ENCODE data around the gene ALOX5.
A peak's percentile ranks its signal among the peaks of the same experiment; 100 is the strongest.
"Not testable (repeated sequence)": the region's sequence is repeated elsewhere in the genome, so short reads cannot be mapped to it uniquely, and the experiment has no call there.

The ALOX5 gene

DNA sequence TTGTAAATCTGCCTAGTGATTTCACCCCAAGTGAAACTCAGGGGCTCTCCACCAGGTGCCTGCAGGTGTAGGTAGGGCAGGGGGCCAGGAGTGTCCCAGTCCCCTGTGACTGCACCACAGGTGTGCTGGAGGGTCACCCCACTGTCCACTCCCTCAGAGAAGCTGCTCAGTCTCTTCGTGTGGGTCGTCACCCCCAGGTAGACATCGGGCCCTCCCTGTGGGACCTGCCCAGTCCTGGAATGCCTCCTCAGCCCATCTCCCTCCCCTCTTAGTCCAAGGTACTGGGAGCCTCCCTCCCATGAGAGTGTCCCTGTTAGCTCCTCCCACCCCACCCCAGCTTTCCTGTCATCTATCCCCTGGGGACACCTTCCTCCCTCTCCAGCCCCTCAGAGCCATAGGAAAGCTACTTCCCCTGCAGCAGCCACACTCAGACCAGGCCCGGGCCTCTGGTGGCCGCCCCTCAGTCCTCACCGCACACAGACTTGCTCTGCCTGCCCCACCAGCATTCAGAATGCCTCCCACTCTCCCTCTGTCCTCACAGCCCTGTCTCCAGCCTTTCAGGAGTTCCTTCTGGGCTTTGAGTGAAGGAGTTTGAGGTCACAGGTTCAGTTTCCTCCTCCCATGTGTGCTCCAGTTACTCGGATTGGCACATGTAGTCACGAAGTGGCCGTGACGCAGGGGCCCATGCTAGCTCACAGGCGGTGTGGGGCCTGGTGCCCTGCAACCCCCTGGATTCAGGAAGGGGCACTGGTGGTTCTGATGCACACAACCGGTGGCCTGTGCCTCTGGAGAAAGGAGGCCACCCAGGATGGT lies 5.1 kb downstream of the ALOX5 start:
- no peaks in the 10 kb centered on the region for H3K9me3 Mint-ChIP-seq
- H3K4me1 Mint-ChIP-seq (ENCODE audit: low read depth): peaks cover 90% of the 10 kb centered on the region
- intact Hi-C loops (cut with micrococcal nuclease): loop anchor here (5.0 kb wide), 1 partner anchor 83 kb away; no protein-coding TSS in a partner anchor
- peak overlapping the region; percentile 88 for H3K27ac Mint-ChIP-seq
- H3K27me3 Mint-ChIP-seq: no peaks in the 10 kb centered on the region
- H3K4me3 Mint-ChIP-seq: peak overlapping the region; percentile 44
- peaks cover 83% of the 10 kb centered on the region for H3K36me3 Mint-ChIP-seq (ENCODE audit: low read depth)

DNA sequence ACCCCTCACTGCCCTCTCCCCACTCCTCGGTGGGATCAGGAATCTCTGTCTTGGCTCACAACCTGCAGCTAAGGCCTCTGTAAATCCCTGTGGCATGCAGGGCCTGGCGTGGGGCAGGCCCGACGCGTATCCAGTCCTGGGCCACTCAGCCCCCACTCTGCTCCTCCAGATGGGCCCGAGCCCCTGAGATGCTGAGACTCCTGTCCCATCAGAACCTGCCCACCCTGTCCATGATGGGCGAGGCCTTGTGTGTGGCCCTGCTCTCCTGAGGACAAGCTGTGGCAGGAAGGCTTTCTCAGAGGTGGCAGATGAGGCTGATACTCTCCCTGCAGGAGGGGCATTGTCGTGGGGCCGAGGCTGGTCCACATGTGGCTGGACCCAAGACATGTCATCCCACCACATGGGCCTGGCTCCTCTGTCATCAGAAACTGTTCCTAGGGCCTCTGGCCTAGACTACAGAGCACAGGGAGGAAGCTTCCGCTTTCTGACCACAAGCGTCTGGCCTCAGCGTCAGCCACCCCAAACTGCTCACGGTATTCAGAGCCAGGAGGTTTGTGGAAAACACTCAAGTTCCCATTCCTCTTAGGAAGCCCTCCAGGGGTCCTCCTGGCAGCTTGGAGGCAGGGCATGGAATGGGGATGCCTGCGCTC lies 6.0 kb downstream of the ALOX5 start:
- intact Hi-C loops (cut with micrococcal nuclease): loop anchor here (1.0 to 10.0 kb wide), 3 partner anchors 39 to 125 kb away; no protein-coding TSS in a partner anchor
- Mint-ChIP-seq H3K27me3 (no peaks in the 10 kb centered on the region), H3K27ac (peak overlapping the region; percentile 88), H3K4me3 (peak overlapping the region; percentile 37), H3K36me3 (ENCODE audit: low read depth) (peaks cover 84% of the 10 kb centered on the region), H3K4me1 (ENCODE audit: low read depth) (peaks cover 93% of the 10 kb centered on the region), H3K9me3 (no peaks in the 10 kb centered on the region)

DNA sequence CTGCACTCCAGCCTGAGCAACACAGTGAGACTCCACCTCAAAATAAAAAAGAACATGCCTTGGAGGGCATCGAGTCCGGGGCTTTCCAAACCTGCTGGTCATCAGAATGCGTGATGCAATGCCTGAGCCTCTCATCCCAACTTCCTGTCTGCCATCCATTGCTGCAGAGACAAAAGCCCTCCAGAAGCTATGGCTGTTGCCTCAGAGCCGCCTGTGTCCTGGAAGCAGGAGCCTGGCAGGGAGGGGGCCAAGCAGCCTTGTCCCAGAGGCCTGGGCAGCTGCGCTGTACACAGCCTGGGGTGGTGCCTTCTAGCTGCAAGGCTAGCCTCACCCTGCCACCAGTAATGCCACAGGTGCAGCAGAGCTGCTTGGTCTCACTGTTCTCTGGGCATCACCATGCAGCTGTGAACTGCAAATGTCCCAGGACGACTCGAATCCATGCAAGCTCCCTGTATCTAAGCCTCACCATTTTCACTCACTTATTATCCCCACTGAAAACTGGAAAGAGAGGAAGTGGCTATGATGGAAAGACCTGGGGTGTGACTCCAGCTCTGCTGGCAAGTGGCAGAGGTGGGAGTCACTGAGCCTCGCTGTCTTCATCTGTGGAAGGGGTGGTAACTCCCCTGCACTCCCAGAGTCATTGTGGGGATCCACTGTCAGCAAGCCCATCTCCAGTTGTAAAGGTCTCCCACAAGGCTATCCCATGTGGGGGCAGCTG lies 7.0 kb downstream of the ALOX5 start:
- intact Hi-C loops (cut with micrococcal nuclease): loop anchor here (1.0 to 10.0 kb wide), 2 partner anchors 38 to 126 kb away; no protein-coding TSS in a partner anchor
- Mint-ChIP-seq H3K36me3 (ENCODE audit: low read depth) (peaks cover 88% of the 10 kb centered on the region), H3K27me3 (no peaks in the 10 kb centered on the region), H3K4me1 (ENCODE audit: low read depth) (peaks cover 92% of the 10 kb centered on the region), H3K27ac (peak overlapping the region; percentile 88), H3K4me3 (peak overlapping the region; percentile 37), H3K9me3 (no peaks in the 10 kb centered on the region)

- peaks cover 92% of the 10 kb centered on the region for H3K4me1 Mint-ChIP-seq (ENCODE audit: low read depth)
- peaks cover 91% of the 10 kb centered on the region for H3K36me3 Mint-ChIP-seq (ENCODE audit: low read depth)
- no peaks in the 10 kb centered on the region for H3K9me3 Mint-ChIP-seq
Measured at GRCh38 chr10:45382591-45382990, 8.6 kb downstream of the ALOX5 start.

GRCh38 chr10:45383682-45384330 lies 9.8 kb downstream of the ALOX5 start:
- H3K27ac Mint-ChIP-seq: peak overlapping the region; percentile 74
- no peaks in the 10 kb centered on the region for H3K27me3 Mint-ChIP-seq
- H3K9me3 Mint-ChIP-seq: peaks cover 4% of the 10 kb centered on the region
- peak overlapping the region; percentile 30 for H3K4me3 Mint-ChIP-seq
- peaks cover 85% of the 10 kb centered on the region for H3K4me1 Mint-ChIP-seq (ENCODE audit: low read depth)
- intact Hi-C loops (cut with micrococcal nuclease): loop anchor here (10.0 kb wide), 1 partner anchor 129 kb away; no protein-coding TSS in a partner anchor
- peaks cover 95% of the 10 kb centered on the region for H3K36me3 Mint-ChIP-seq (ENCODE audit: low read depth)

More at GRCh38 chr10:45382591-45382990, 8.6 kb downstream of the ALOX5 start:
- H3K27ac Mint-ChIP-seq: peak overlapping the region; percentile 74
- intact Hi-C loops (cut with micrococcal nuclease): loop anchor here (10.0 kb wide), 1 partner anchor 128 kb away; no protein-coding TSS in a partner anchor
- no peak overlapping the region for H3K4me3 Mint-ChIP-seq
- H3K27me3 Mint-ChIP-seq: no peaks in the 10 kb centered on the region

DNA sequence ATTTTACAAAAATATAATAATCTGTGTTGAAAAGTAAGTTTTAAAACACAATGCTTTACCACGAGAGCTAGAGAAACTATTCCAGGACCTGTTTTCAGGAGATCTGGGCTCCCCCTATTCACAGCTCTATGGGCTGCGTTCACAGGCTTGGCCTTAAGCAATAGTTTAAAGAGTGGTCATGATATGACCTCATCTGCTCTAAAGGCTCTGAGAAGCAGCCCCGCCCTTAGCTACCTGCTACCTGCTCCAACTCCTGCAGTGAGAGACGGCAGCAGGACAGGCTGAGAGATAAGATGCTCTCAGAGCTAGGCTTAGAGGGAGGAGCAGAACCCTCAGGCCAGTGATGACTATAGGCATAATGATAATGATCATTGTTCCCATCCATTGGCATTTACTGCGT lies 12.6 kb downstream of the ALOX5 start:
- Mint-ChIP-seq H3K9me3 (peaks cover 12% of the 10 kb centered on the region), H3K27me3 (no peaks in the 10 kb centered on the region), H3K27ac (no peak overlapping the region), H3K4me1 (ENCODE audit: low read depth) (peaks cover 56% of the 10 kb centered on the region), H3K4me3 (no peak overlapping the region), H3K36me3 (ENCODE audit: low read depth) (peaks cover 96% of the 10 kb centered on the region)
- intact Hi-C loops (cut with micrococcal nuclease): loop anchor here (10.0 kb wide), 1 partner anchor 132 kb away; no protein-coding TSS in a partner anchor

GRCh38 chr10:45387096-45387893 lies 13.3 kb downstream of the ALOX5 start:
- H3K4me1 Mint-ChIP-seq (ENCODE audit: low read depth): peaks cover 50% of the 10 kb centered on the region
- H3K4me3 Mint-ChIP-seq: no peak overlapping the region
- H3K27ac Mint-ChIP-seq: no peak overlapping the region
- intact Hi-C loops (cut with micrococcal nuclease): loop anchor here (10.0 kb wide), 1 partner anchor 132 kb away; no protein-coding TSS in a partner anchor
- H3K27me3 Mint-ChIP-seq: no peaks in the 10 kb centered on the region
- peaks cover 12% of the 10 kb centered on the region for H3K9me3 Mint-ChIP-seq
- H3K36me3 Mint-ChIP-seq (ENCODE audit: low read depth): peaks cover 96% of the 10 kb centered on the region

DNA sequence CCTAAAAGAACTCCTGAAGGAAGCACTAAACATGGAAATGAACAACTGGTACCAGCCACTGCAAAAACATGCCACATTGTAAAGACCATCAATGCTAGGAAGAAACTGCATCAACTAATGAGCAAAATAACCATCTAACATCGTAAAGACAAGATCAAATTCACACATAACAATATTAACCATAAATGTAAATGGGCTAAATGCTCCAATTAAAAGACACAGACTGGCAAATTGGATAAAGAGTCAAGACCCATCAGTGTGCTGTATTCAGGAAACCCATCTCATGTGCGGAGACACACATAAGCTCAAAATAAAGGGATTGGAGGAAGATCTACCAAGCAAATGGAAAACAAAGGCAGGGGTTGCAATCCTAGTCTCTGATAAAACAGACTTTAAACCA lies 15.7 kb downstream of the ALOX5 start:
- not testable (repeated sequence) for H3K27ac Mint-ChIP-seq, H3K27me3 Mint-ChIP-seq
- H3K4me1 Mint-ChIP-seq (ENCODE audit: low read depth): peaks cover 38% of the 10 kb centered on the region

DNA sequence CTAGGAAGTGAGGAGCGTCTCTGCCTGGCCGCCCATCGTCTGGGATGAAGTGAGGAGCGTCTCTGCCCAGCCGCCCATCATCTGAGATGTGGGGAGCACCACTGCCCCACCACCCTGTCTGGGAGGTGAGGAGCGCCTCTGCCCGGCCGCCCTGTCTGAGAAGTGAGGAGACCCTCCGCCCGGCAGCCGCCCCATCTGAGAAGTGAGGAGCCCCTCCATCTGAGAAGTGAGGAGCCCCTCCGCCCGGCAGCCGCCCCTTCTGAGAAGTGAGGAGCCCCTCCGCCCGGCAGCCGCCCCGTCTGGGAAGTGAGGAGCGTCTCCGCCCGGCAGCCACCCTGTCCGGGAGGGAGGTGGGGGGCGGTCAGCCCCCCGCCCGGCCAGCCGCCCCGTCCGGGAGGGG lies 17.6 kb downstream of the ALOX5 start:
- H3K27ac Mint-ChIP-seq; H3K27me3 Mint-ChIP-seq; intact Hi-C loops (cut with micrococcal nuclease); H3K4me3 Mint-ChIP-seq: not testable (repeated sequence)
- Mint-ChIP-seq H3K36me3 (ENCODE audit: low read depth) (peaks cover 92% of the 10 kb centered on the region), H3K9me3 (peaks cover 20% of the 10 kb centered on the region), H3K4me1 (ENCODE audit: low read depth) (peaks cover 32% of the 10 kb centered on the region)

More for the DNA sequence above, 15.7 kb downstream of the ALOX5 start:
- H3K9me3 Mint-ChIP-seq: peaks cover 20% of the 10 kb centered on the region
- H3K4me3 Mint-ChIP-seq: not testable (repeated sequence)
- intact Hi-C loops (cut with micrococcal nuclease): loop anchor here (10.0 kb wide), 1 partner anchor 135 kb away; no protein-coding TSS in a partner anchor
- peaks cover 90% of the 10 kb centered on the region for H3K36me3 Mint-ChIP-seq (ENCODE audit: low read depth)

DNA sequence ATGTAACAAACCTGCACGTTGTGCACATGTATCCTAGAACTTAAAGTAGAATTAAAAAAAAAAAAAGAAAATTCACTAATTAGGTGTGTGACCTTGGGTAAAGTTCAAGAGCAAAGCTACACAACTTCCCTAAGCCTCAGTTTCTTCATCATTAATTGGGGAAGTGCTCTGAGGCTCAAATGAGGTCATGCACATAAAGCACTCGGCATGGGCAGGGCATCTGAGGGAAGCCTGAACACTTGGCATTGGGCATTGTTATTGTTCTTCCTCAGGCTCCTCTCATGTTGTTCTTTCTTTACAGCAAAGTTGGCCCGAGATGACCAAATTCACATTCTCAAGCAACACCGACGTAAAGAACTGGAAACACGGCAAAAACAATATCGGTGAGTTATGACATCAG lies 21.5 kb downstream of the ALOX5 start:
- intact Hi-C loops (cut with micrococcal nuclease): no loop called here
- H3K27ac Mint-ChIP-seq: no peak overlapping the region
- no peaks in the 10 kb centered on the region for H3K27me3 Mint-ChIP-seq
- H3K4me1 Mint-ChIP-seq (ENCODE audit: low read depth): peaks cover 23% of the 10 kb centered on the region
- no peak overlapping the region for H3K4me3 Mint-ChIP-seq
- H3K36me3 Mint-ChIP-seq (ENCODE audit: low read depth): peaks cover 89% of the 10 kb centered on the region
- H3K9me3 Mint-ChIP-seq: peaks cover 8% of the 10 kb centered on the region

GRCh38 chr10:45398595-45398994 lies 24.6 kb downstream of the ALOX5 start:
- Mint-ChIP-seq H3K4me3 (no peak overlapping the region), H3K4me1 (ENCODE audit: low read depth) (peaks cover 36% of the 10 kb centered on the region), H3K27me3 (no peaks in the 10 kb centered on the region), H3K36me3 (ENCODE audit: low read depth) (peaks cover 87% of the 10 kb centered on the region), H3K9me3 (peaks cover 5% of the 10 kb centered on the region), H3K27ac (peak overlapping the region; percentile 43)
- intact Hi-C loops (cut with micrococcal nuclease): no loop called here

- H3K4me3 Mint-ChIP-seq: no peak overlapping the region
- no peaks in the 10 kb centered on the region for H3K27me3 Mint-ChIP-seq
- intact Hi-C loops (cut with micrococcal nuclease): no loop called here
- H3K4me1 Mint-ChIP-seq (ENCODE audit: low read depth): peaks cover 37% of the 10 kb centered on the region
- peak overlapping the region; percentile 57 for H3K27ac Mint-ChIP-seq
- H3K36me3 Mint-ChIP-seq (ENCODE audit: low read depth): peaks cover 82% of the 10 kb centered on the region
- no peaks in the 10 kb centered on the region for H3K9me3 Mint-ChIP-seq
Measured at GRCh38 chr10:45399113-45399512, 25.1 kb downstream of the ALOX5 start.
